Measurements from ENCODE around the gene GLIPR2. TPM values are rescaled to one million over a fixed set of nuclear protein-coding genes. Genes with fewer than 3 reads are reported as not detected.

Gene GLIPR2
- polyA plus RNA-seq, 1 donor (not counting 4 experiments of a cell fraction or from before 2014, with no cell fraction given) = 3.7 TPM

DNA sequence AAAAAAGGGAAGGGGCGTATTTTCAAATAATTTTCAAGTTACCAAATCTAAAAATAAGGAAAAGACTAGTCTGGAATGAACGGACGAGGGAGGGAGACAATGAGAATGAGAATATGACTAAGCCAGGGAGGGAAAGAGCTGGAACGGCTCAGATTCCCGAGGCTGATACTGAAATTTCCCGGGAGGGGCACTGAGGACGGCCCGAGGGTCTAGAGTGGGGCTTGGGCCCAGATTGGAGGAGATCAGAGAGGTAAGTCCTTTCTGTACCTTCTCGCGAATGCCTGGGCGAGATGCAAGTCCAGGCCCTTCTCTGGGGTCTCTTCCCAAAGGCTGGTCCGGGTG is 29.3 kb downstream of the GLIPR2 start:
- FAIRE-seq (no peak), DNase-seq (ENCODE audit: low read depth, low spot score) (no peak)
- Histone ChIP-seq H3K4me1 (ENCODE audit: control insufficient read depth, extremely low read depth, insufficient read depth, low read length) (peaks cover 10% of the 10 kb centered on the region), H2AFZ (ENCODE audit: control insufficient read depth, low read length) (peak overlapping the region; percentile 33), H4K20me1 (ENCODE audit: control insufficient read depth, extremely low read depth, insufficient read depth, low read length) (no peaks in the 10 kb centered on the region), H3K27me3 (ENCODE audit: control insufficient read depth, extremely low read depth, insufficient read depth, low read length) (peaks cover 8% of the 10 kb centered on the region), H3K9ac (ENCODE audit: control insufficient read depth, extremely low read depth, insufficient read depth, low read length) (no peak overlapping the region), H3K9me3 (ENCODE audit: control insufficient read depth, low read depth, low read length) (no peaks in the 10 kb centered on the region), H3K4me3 (ENCODE audit: control insufficient read depth in 2 of 3, extremely low read depth in 1 of 3, insufficient read depth in 2 of 3, low read depth in 1 of 3, low read length in 3 of 3) (peak overlapping the region in 1 of 3 experiments; percentile 13), H3K27ac (ENCODE audit: control insufficient read depth, insufficient read depth, low read length) (no peak overlapping the region), H3K4me2 (ENCODE audit: control insufficient read depth, extremely low read depth, insufficient read depth, low read depth, low read length) (peak overlapping the region; percentile 82), H3K9me1 (ENCODE audit: control insufficient read depth, extremely low read depth, insufficient read depth, low read length) (no peaks in the 10 kb centered on the region), H3K79me2 (ENCODE audit: control insufficient read depth, insufficient read depth, low read length) (no peaks in the 10 kb centered on the region), H3K36me3 (ENCODE audit: control insufficient read depth in 2 of 2, extremely low read depth in 1 of 2, insufficient read depth in 2 of 2, low read length in 2 of 2) (no peaks in the 10 kb centered on the region)
- dilution Hi-C loops (cut with MboI; ENCODE audit: extremely low pct_ligation_motif_present, low sequenced_read_pairs) = no loop called here
- no peak for TF ChIP-seq EZH2 (IDR thresholded peaks at IDR 0.05; ENCODE audit: low read length)
- TF ChIP-seq, protein P1, sequence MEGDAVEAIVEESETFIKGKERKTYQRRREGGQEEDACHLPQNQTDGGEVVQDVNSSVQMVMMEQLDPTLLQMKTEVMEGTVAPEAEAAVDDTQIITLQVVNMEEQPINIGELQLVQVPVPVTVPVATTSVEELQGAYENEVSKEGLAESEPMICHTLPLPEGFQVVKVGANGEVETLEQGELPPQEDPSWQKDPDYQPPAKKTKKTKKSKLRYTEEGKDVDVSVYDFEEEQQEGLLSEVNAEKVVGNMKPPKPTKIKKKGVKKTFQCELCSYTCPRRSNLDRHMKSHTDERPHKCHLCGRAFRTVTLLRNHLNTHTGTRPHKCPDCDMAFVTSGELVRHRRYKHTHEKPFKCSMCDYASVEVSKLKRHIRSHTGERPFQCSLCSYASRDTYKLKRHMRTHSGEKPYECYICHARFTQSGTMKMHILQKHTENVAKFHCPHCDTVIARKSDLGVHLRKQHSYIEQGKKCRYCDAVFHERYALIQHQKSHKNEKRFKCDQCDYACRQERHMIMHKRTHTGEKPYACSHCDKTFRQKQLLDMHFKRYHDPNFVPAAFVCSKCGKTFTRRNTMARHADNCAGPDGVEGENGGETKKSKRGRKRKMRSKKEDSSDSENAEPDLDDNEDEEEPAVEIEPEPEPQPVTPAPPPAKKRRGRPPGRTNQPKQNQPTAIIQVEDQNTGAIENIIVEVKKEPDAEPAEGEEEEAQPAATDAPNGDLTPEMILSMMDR (optimal IDR thresholded peaks at IDR 0.05 in 1 of 3, IDR thresholded peaks at IDR 0.05 in 1 of 3, conservative IDR thresholded peaks at IDR 0.05 in 1 of 3; ENCODE audit: extremely low read depth in 1 of 3, insufficient read depth in 2 of 3, low read length in 3 of 3) = no peak

DNA sequence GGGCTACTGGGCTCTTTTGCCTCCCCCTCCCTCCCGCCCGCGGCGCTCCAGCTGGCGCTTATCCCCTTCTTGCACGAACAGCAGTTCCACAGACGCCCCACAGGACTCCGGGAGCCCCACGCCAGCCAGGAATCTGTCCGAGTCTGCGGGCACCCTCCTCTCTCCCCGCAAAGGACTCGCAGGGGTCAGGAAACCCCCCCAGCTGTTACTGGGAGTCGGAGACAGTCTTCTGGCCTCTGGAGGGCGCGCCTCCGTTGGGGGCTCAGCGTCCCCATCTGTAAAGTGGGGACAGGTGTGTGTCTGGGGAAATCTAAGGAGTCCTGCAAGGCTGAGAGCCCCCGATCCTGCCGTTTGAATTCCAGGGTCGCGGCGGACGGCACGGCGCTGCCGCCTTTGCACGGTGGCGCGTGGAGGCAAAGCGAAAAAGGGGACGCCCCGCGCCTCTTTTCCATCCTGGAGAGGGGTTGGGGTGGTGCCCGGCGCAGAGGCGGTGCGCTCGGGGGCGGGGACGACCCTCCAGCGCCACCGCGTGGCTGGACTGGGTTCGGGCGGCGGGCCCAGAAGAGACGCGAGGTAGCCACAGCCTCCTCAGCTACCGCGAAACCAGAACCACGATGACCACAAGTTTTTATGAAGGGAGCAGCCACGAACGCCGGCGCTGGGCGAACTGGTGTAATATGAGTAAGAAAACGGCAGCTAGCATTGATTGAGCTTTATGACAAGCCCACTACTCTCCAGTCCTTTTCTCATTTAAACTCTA is 29.8 kb downstream of the GLIPR2 start:
- Histone ChIP-seq H3K27ac (ENCODE audit: control insufficient read depth, insufficient read depth, low read length) (no peak overlapping the region), H3K4me1 (ENCODE audit: control insufficient read depth, extremely low read depth, insufficient read depth, low read length) (peaks cover 10% of the 10 kb centered on the region), H3K79me2 (ENCODE audit: control insufficient read depth, insufficient read depth, low read length) (no peaks in the 10 kb centered on the region), H3K36me3 (ENCODE audit: control insufficient read depth in 2 of 2, extremely low read depth in 1 of 2, insufficient read depth in 2 of 2, low read length in 2 of 2) (no peaks in the 10 kb centered on the region), H3K9ac (ENCODE audit: control insufficient read depth, extremely low read depth, insufficient read depth, low read length) (no peak overlapping the region), H2AFZ (ENCODE audit: control insufficient read depth, low read length) (peak overlapping the region; percentile 58), H3K4me3 (ENCODE audit: control insufficient read depth in 2 of 3, extremely low read depth in 1 of 3, insufficient read depth in 2 of 3, low read depth in 1 of 3, low read length in 3 of 3) (peak overlapping the region; percentile 20 to 61 (median 51)), H3K27me3 (ENCODE audit: control insufficient read depth, extremely low read depth, insufficient read depth, low read length) (peaks cover 8% of the 10 kb centered on the region), H3K9me3 (ENCODE audit: control insufficient read depth, low read depth, low read length) (no peaks in the 10 kb centered on the region), H3K4me2 (ENCODE audit: control insufficient read depth, extremely low read depth, insufficient read depth, low read depth, low read length) (peak overlapping the region; percentile 82), H4K20me1 (ENCODE audit: control insufficient read depth, extremely low read depth, insufficient read depth, low read length) (no peaks in the 10 kb centered on the region), H3K9me1 (ENCODE audit: control insufficient read depth, extremely low read depth, insufficient read depth, low read length) (no peaks in the 10 kb centered on the region)
- dilution Hi-C loops (cut with MboI; ENCODE audit: extremely low pct_ligation_motif_present, low sequenced_read_pairs) = no loop called here
- FAIRE-seq = no peak
- no peak for DNase-seq (ENCODE audit: low read depth, low spot score)
- TF ChIP-seq, protein P1 (optimal IDR thresholded peaks at IDR 0.05 in 1 of 3, IDR thresholded peaks at IDR 0.05 in 1 of 3, conservative IDR thresholded peaks at IDR 0.05 in 1 of 3; ENCODE audit: extremely low read depth in 1 of 3, insufficient read depth in 2 of 3, low read length in 3 of 3) = peak; percentile 61 to 93 (median 85)
- TF ChIP-seq EZH2 (IDR thresholded peaks at IDR 0.05; ENCODE audit: low read length) = no peak

Data from keratinocyte (primary cell).